ENCODE measurements around the gene AHCYL1. TPM values are rescaled to one million over a fixed set of nuclear protein-coding genes. Genes with fewer than 3 reads are reported as not detected.

Gene AHCYL1
- total RNA-seq, 1 donor from 2014 or later: 65.5 TPM

DNA sequence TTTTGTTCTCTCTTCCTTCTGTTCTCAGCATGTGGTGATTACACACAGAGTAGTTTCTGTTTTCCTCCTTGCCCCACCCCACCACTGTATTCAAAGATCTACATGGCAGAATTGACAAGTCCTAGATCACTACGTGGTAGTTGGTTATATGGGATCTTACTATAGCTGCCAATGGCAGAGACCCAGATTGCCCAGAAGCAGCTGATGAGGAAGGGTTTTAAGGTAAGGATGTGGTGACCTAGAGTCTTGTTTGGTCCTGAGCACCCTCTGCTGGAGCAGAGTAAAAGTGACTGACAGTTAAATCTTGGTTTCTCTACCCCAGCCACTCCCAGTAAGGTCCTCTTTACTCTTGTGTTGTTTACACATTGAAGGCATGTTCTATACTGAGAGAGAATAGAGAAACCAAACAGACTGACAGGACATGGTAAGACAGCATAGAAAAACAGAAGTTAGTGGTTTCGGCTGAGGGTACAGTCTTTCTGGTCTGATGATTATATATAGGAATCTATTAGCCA, 27.0 kb downstream of the AHCYL1 start:
- Mint-ChIP-seq H3K4me1 (peaks cover 7% of the 10 kb centered on the region), H3K4me3 (no peak overlapping the region), H3K9me3 (no peaks in the 10 kb centered on the region), H3K36me3 (peaks cover 40% of the 10 kb centered on the region), H3K27me3 (ENCODE audit: insufficient read depth, low read depth) (no peaks in the 10 kb centered on the region), H3K27ac (no peak overlapping the region)
- peaks cover 23% of the 10 kb centered on the region for H3K36me3 ChIP-seq
- no peak overlapping the region for H3K4me3 ChIP-seq
- TF ChIP-seq EZH2 (IDR thresholded peaks at IDR 0.05): no peak
- TF ChIP-seq EZH2phosphoT487 (IDR thresholded peaks at IDR 0.05): no peak
- TF ChIP-seq, protein P1, sequence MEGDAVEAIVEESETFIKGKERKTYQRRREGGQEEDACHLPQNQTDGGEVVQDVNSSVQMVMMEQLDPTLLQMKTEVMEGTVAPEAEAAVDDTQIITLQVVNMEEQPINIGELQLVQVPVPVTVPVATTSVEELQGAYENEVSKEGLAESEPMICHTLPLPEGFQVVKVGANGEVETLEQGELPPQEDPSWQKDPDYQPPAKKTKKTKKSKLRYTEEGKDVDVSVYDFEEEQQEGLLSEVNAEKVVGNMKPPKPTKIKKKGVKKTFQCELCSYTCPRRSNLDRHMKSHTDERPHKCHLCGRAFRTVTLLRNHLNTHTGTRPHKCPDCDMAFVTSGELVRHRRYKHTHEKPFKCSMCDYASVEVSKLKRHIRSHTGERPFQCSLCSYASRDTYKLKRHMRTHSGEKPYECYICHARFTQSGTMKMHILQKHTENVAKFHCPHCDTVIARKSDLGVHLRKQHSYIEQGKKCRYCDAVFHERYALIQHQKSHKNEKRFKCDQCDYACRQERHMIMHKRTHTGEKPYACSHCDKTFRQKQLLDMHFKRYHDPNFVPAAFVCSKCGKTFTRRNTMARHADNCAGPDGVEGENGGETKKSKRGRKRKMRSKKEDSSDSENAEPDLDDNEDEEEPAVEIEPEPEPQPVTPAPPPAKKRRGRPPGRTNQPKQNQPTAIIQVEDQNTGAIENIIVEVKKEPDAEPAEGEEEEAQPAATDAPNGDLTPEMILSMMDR (IDR thresholded peaks at IDR 0.05): peak; percentile 65
- H3K27me3 ChIP-seq: no peaks in the 10 kb centered on the region
- peak; percentile 57 for DNase-seq (ENCODE audit: low spot score)
- H2AFZ ChIP-seq (replicated peaks): no peak overlapping the region
- H3K27ac ChIP-seq: no peak overlapping the region
- no peaks in the 10 kb centered on the region for H3K9me3 ChIP-seq (ENCODE audit: low read depth)
- peaks cover 3% of the 10 kb centered on the region for H3F3A ChIP-seq (ENCODE audit: low read depth)
- peaks cover 12% of the 10 kb centered on the region for H3K4me1 ChIP-seq
- H3K4me2 ChIP-seq: no peak overlapping the region
- H3K9ac ChIP-seq: no peak overlapping the region
- peaks cover 22% of the 10 kb centered on the region for H3K79me2 ChIP-seq (ENCODE audit: low read depth)
- H4K20me1 ChIP-seq (ENCODE audit: low read depth): peaks cover 35% of the 10 kb centered on the region

DNA sequence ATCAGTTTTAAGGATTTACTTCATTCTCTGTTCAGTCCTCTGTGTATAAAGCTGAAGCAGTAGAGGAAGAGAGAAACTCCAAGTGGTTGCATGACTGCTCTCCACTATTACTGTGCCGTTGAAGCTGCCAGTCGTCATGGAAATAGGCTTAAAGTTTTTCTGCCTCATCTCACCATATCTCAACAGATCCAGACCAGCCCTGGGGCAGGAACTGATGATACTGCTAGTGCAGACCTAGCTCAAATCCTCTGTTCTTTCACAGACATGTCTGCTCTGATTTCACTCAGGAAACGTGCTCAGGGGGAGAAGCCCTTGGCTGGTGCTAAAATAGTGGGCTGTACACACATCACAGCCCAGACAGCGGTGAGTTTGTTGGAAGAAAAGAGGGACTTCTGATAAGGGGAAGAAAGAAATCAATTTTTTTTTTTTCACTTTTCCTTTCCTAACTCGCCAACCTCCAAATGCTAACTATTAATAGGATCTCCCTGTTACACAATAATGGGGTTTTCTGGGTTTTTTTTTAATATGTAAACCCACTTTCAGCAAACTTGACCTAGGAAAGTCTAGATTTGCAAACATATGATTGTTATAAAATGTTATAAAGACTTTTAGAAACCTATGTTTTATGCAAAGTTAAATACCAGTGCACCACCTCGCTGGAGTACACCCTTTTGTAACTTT, 27.7 kb downstream of the AHCYL1 start:
- H3K36me3 ChIP-seq: peaks cover 23% of the 10 kb centered on the region
- H3K27ac Mint-ChIP-seq: no peak overlapping the region

DNA sequence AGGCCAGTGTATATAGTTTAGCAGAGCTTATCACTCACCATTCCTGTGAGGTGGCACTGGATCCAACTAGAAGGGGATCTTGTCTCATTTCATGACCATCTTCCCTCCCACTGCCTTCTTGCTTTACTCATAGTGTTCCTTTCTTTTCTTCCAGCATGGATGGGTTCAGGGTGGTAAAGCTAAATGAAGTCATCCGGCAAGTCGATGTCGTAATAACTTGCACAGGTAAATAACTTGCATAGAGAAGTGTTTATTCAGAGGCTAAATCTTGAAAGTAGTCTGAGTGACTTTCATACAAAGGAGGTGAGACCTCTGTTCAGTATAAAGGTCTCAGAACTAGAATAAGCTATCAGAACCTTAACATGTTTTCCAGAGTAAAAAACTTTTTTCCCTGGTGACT, 33.2 kb downstream of the AHCYL1 start:
- H3K4me3 ChIP-seq: no peak overlapping the region
- no peak for DNase-seq (ENCODE audit: low spot score)
- no peaks in the 10 kb centered on the region for H4K20me1 ChIP-seq (ENCODE audit: low read depth)
- no peaks in the 10 kb centered on the region for H3K79me2 ChIP-seq (ENCODE audit: low read depth)
- H3F3A ChIP-seq (ENCODE audit: low read depth): no peaks in the 10 kb centered on the region
- TF ChIP-seq EZH2phosphoT487 (IDR thresholded peaks at IDR 0.05): no peak
- TF ChIP-seq, protein P1 (IDR thresholded peaks at IDR 0.05): no peak
- no peak for TF ChIP-seq EZH2 (IDR thresholded peaks at IDR 0.05)
- Mint-ChIP-seq H3K9me3 (no peaks in the 10 kb centered on the region), H3K4me3 (no peak overlapping the region), H3K27ac (no peak overlapping the region), H3K36me3 (peaks cover 42% of the 10 kb centered on the region), H3K4me1 (no peaks in the 10 kb centered on the region), H3K27me3 (ENCODE audit: insufficient read depth, low read depth) (no peaks in the 10 kb centered on the region)
- H3K4me1 ChIP-seq: no peaks in the 10 kb centered on the region
- H3K36me3 ChIP-seq: peaks cover 34% of the 10 kb centered on the region
- no peak overlapping the region for H3K4me2 ChIP-seq
- H3K27me3 ChIP-seq: no peaks in the 10 kb centered on the region
- no peak overlapping the region for H2AFZ ChIP-seq (replicated peaks)
- H3K9ac ChIP-seq: no peak overlapping the region
- H3K9me3 ChIP-seq (ENCODE audit: low read depth): no peaks in the 10 kb centered on the region
- H3K27ac ChIP-seq: no peak overlapping the region

More for the DNA sequence above, 27.7 kb downstream of the AHCYL1 start:
- Histone ChIP-seq H3K4me3 (no peak overlapping the region), H3F3A (ENCODE audit: low read depth) (peaks cover 3% of the 10 kb centered on the region), H3K9ac (no peak overlapping the region), H3K27ac (no peak overlapping the region), H2AFZ (replicated peaks) (no peak overlapping the region), H3K79me2 (ENCODE audit: low read depth) (peaks cover 15% of the 10 kb centered on the region), H3K4me1 (peaks cover 5% of the 10 kb centered on the region), H4K20me1 (ENCODE audit: low read depth) (peaks cover 28% of the 10 kb centered on the region), H3K27me3 (no peaks in the 10 kb centered on the region), H3K9me3 (ENCODE audit: low read depth) (no peaks in the 10 kb centered on the region), H3K4me2 (no peak overlapping the region)
- Mint-ChIP-seq H3K36me3 (peaks cover 40% of the 10 kb centered on the region), H3K4me3 (no peak overlapping the region), H3K4me1 (peaks cover 1% of the 10 kb centered on the region), H3K9me3 (no peaks in the 10 kb centered on the region), H3K27me3 (ENCODE audit: insufficient read depth, low read depth) (no peaks in the 10 kb centered on the region)
- DNase-seq (ENCODE audit: low spot score): no peak
- no peak for TF ChIP-seq EZH2 (IDR thresholded peaks at IDR 0.05)
- TF ChIP-seq, protein P1 (IDR thresholded peaks at IDR 0.05): no peak
- no peak for TF ChIP-seq EZH2phosphoT487 (IDR thresholded peaks at IDR 0.05)

All from neural progenitor cell (in vitro differentiated cells).